ENCODE data around the gene PAPOLA. TPM values are rescaled to one million over a fixed set of nuclear protein-coding genes. Genes with fewer than 3 reads are reported as not detected.

PAPOLA gene
- total RNA-seq, 1 experiment from 2014 or later: 207 TPM

GRCh38 chr14:96587823-96588385 is 85.7 kb downstream of the PAPOLA start:
- CTCF ChIA-PET: no interaction called here
- no peak overlapping the region for H3K4me3 Mint-ChIP-seq (ENCODE audit: unreplicated experiment)
- intact Hi-C loops (cut with micrococcal nuclease; ENCODE audit: unreplicated experiment): no loop called here
- TF ChIP-seq CTCF (IDR thresholded peaks at IDR 0.05; ENCODE audit: insufficient read depth in 1 of 2, low read depth in 1 of 2, low read length in 1 of 2, severe bottlenecking in 1 of 2, unreplicated experiment in 1 of 2): no peak
- H3K36me3 ChIP-seq (ENCODE audit: control insufficient read depth, insufficient read depth, low read length): no peaks in the 10 kb centered on the region
- H3K27me3 Mint-ChIP-seq (ENCODE audit: insufficient read depth, unreplicated experiment): peaks cover 7% of the 10 kb centered on the region
- POLR2A ChIA-PET: interaction anchor here (0.5 kb wide), 1 partner anchor 153 kb away, joined by 3 read pairs; no protein-coding TSS in a partner anchor
- no peaks in the 10 kb centered on the region for H3K36me3 Mint-ChIP-seq (ENCODE audit: insufficient read depth, unreplicated experiment)
- no peak for DNase-seq
- no peak overlapping the region for H3K4me3 ChIP-seq (ENCODE audit: low read depth, low read length)
- H3K4me1 Mint-ChIP-seq (ENCODE audit: low read depth, unreplicated experiment): no peaks in the 10 kb centered on the region
- no peaks in the 10 kb centered on the region for H3K27me3 ChIP-seq (replicated peaks; ENCODE audit: control insufficient read depth, insufficient read depth, low read length)
- no peaks in the 10 kb centered on the region for H3K4me1 ChIP-seq
- H3K9me3 Mint-ChIP-seq (ENCODE audit: unreplicated experiment): no peaks in the 10 kb centered on the region
- no peaks in the 10 kb centered on the region for H3K9me3 ChIP-seq
- no TSS peak for BruUV-seq (replicated peaks)
- H3K27ac Mint-ChIP-seq (ENCODE audit: unreplicated experiment): no peak overlapping the region

- ChIA-PET CTCF (no interaction called here), POLR2A (no interaction called here)
- no TSS peak for BruUV-seq (replicated peaks)
- no peaks in the 10 kb centered on the region for H3K4me1 ChIP-seq
- Mint-ChIP-seq H3K4me1 (ENCODE audit: low read depth, unreplicated experiment) (no peaks in the 10 kb centered on the region), H3K9me3 (ENCODE audit: unreplicated experiment) (no peaks in the 10 kb centered on the region), H3K4me3 (ENCODE audit: unreplicated experiment) (no peak overlapping the region), H3K27ac (ENCODE audit: unreplicated experiment) (no peak overlapping the region), H3K27me3 (ENCODE audit: insufficient read depth, unreplicated experiment) (peaks cover 7% of the 10 kb centered on the region), H3K36me3 (ENCODE audit: insufficient read depth, unreplicated experiment) (no peaks in the 10 kb centered on the region)
- H3K36me3 ChIP-seq (ENCODE audit: control insufficient read depth, insufficient read depth, low read length): no peaks in the 10 kb centered on the region
- H3K4me3 ChIP-seq (ENCODE audit: low read depth, low read length): no peak overlapping the region
- DNase-seq: no peak
- TF ChIP-seq CTCF (IDR thresholded peaks at IDR 0.05; ENCODE audit: insufficient read depth in 1 of 2, low read depth in 1 of 2, low read length in 1 of 2, severe bottlenecking in 1 of 2, unreplicated experiment in 1 of 2): no peak
- no peaks in the 10 kb centered on the region for H3K27me3 ChIP-seq (replicated peaks; ENCODE audit: control insufficient read depth, insufficient read depth, low read length)
- intact Hi-C loops (cut with micrococcal nuclease; ENCODE audit: unreplicated experiment): no loop called here
- H3K9me3 ChIP-seq: no peaks in the 10 kb centered on the region
Observed at GRCh38 chr14:96588410-96589257, 86.5 kb downstream of the PAPOLA start.

GRCh38 chr14:96589577-96589976 is 87.4 kb downstream of the PAPOLA start:
- no peaks in the 10 kb centered on the region for H3K36me3 Mint-ChIP-seq (ENCODE audit: insufficient read depth, unreplicated experiment)
- no peak for TF ChIP-seq CTCF (IDR thresholded peaks at IDR 0.05; ENCODE audit: insufficient read depth in 1 of 2, low read depth in 1 of 2, low read length in 1 of 2, severe bottlenecking in 1 of 2, unreplicated experiment in 1 of 2)
- no peak overlapping the region for H3K4me3 ChIP-seq (ENCODE audit: low read depth, low read length)
- intact Hi-C loops (cut with micrococcal nuclease; ENCODE audit: unreplicated experiment): no loop called here
- H3K4me1 Mint-ChIP-seq (ENCODE audit: low read depth, unreplicated experiment): no peaks in the 10 kb centered on the region
- CTCF ChIA-PET: no interaction called here
- H3K9me3 Mint-ChIP-seq (ENCODE audit: unreplicated experiment): no peaks in the 10 kb centered on the region
- H3K4me1 ChIP-seq: no peaks in the 10 kb centered on the region
- peaks cover 7% of the 10 kb centered on the region for H3K27me3 Mint-ChIP-seq (ENCODE audit: insufficient read depth, unreplicated experiment)
- BruUV-seq (replicated peaks): no TSS peak
- no peaks in the 10 kb centered on the region for H3K9me3 ChIP-seq
- no peaks in the 10 kb centered on the region for H3K27me3 ChIP-seq (replicated peaks; ENCODE audit: control insufficient read depth, insufficient read depth, low read length)
- H3K36me3 ChIP-seq (ENCODE audit: control insufficient read depth, insufficient read depth, low read length): no peaks in the 10 kb centered on the region
- H3K4me3 Mint-ChIP-seq (ENCODE audit: unreplicated experiment): no peak overlapping the region
- no peak for DNase-seq
- no peak overlapping the region for H3K27ac Mint-ChIP-seq (ENCODE audit: unreplicated experiment)
- POLR2A ChIA-PET: no interaction called here

Data from Caco-2 (cell line).